Keratinocyte (primary cell): ENCODE data around the gene IGHMBP2. TPM values are rescaled to one million over a fixed set of nuclear protein-coding genes. Genes with fewer than 3 reads are reported as not detected.

ENCODE experiments used
- DNase-seq: peaks from one replicate; pipeline ENCODE4 v3.0.0-alpha.2; 2011; ENCODE audit warnings: low read depth, missing footprints, low spot score
- FAIRE-seq: peaks from 2 replicates; lab custom pipeline; 2011; peaks lifted over from hg19 to GRCh38; lab: Jason Lieb, UNC
- H2AFZ ChIP-seq: 2 replicates; pipeline ENCODE4 v1.6.0; 2012; ENCODE audit warnings: low read length, control low read depth, inconsistent platforms; ENCODE audit not compliant: control insufficient read depth
- H3K27ac ChIP-seq: 2 replicates; pipeline ENCODE4 v1.5.1; 2011; ENCODE audit warnings: low read length; ENCODE audit not compliant: control insufficient read depth, insufficient read depth
- H3K27me3 ChIP-seq: 3 replicates; pipeline ENCODE4 v1.6.0; 2011; ENCODE audit warnings: low read length; ENCODE audit not compliant: control insufficient read depth, insufficient read depth; ENCODE audit errors: extremely low read depth
- H3K36me3 ChIP-seq, 2 experiments: 2 replicates in 1 of 2; 3 replicates in 1 of 2; pipeline ENCODE4 v1.5.1; 2011; ENCODE audit warnings: low read length in 2 of 2, mild to moderate bottlenecking in 1 of 2; ENCODE audit not compliant: control insufficient read depth in 2 of 2, insufficient read depth in 2 of 2; ENCODE audit errors: extremely low read depth in 1 of 2
- H3K4me1 ChIP-seq: 3 replicates; pipeline ENCODE4 v1.5.1; 2011; ENCODE audit warnings: low read length; ENCODE audit not compliant: control insufficient read depth, insufficient read depth; ENCODE audit errors: extremely low read depth
- H3K4me2 ChIP-seq: 3 replicates; pipeline ENCODE4 v1.6.0; 2011; ENCODE audit warnings: low read depth, low read length; ENCODE audit not compliant: control insufficient read depth, insufficient read depth; ENCODE audit errors: extremely low read depth
- H3K4me3 ChIP-seq, 3 experiments: fragments of 200-600 bp in 1 of 3; sonication (generic) in 1 of 3; 2 replicates in 2 of 3; 3 replicates in 1 of 3; pipeline ENCODE4 v1.5.1; 2011 to 2016; ENCODE audit warnings: low read length in 3 of 3, mild to moderate bottlenecking in 3 of 3, control low read depth in 2 of 3, inconsistent platforms in 1 of 3, low read depth in 1 of 3, mixed read lengths in 1 of 3, mixed run types in 1 of 3, moderate library complexity in 1 of 3; ENCODE audit not compliant: control insufficient read depth in 2 of 3, insufficient read depth in 2 of 3; ENCODE audit errors: extremely low read depth in 1 of 3
- H3K79me2 ChIP-seq: 2 replicates; pipeline ENCODE4 v1.6.0; 2012; ENCODE audit warnings: low read length; ENCODE audit not compliant: control insufficient read depth, insufficient read depth
- H3K9ac ChIP-seq: 3 replicates; pipeline ENCODE4 v1.6.0; 2011; ENCODE audit warnings: low read length; ENCODE audit not compliant: control insufficient read depth, insufficient read depth; ENCODE audit errors: extremely low read depth
- H3K9me1 ChIP-seq: 3 replicates; pipeline ENCODE4 v1.6.0; 2011; ENCODE audit warnings: low read length; ENCODE audit not compliant: control insufficient read depth, insufficient read depth; ENCODE audit errors: extremely low read depth
- H3K9me3 ChIP-seq: 2 replicates; pipeline ENCODE4 v1.5.1; 2012; ENCODE audit warnings: low read depth, low read length; ENCODE audit not compliant: control insufficient read depth
- H4K20me1 ChIP-seq: 3 replicates; pipeline ENCODE4 v1.6.0; 2011; ENCODE audit warnings: low read length; ENCODE audit not compliant: control insufficient read depth, insufficient read depth; ENCODE audit errors: extremely low read depth
- CTCF ChIP-seq, 3 experiments: IDR thresholded peaks in 1 of 3; conservative IDR thresholded peaks in 1 of 3; optimal IDR thresholded peaks in 1 of 3; 2 replicates in 2 of 3; 3 replicates in 1 of 3; pipeline versions ENCODE3 to v1.5.1; 2011; ENCODE audit warnings: low read length in 3 of 3, mild to moderate bottlenecking in 3 of 3, moderate library complexity in 2 of 3, control low read depth in 1 of 3, inconsistent platforms in 1 of 3; ENCODE audit not compliant: insufficient read depth in 2 of 3; ENCODE audit errors: extremely low read depth in 1 of 3
- EZH2 ChIP-seq: IDR thresholded peaks from one replicate; pipeline ENCODE4 v1.6.1; 2012; ENCODE audit warnings: inconsistent platforms, mild to moderate bottlenecking, low read length, moderate library complexity
- dilution Hi-C: fragments of 300-500 bp; cut with MboI; formaldehyde crosslinking; loops from one replicate; pipeline ENCODE4 v1.7.0; 2020; ENCODE audit warnings: low sequenced_read_pairs; ENCODE audit not compliant: extremely low pct_ligation_motif_present
- polyA plus RNA-seq, 5 experiments: library from polyadenylated mRNA; depleted of rRNA in 3 of 5; stranded (reverse) in 3 of 5; stranded (forward) in 1 of 5; unstranded in 1 of 5; fragments of >200 nt; gene quantifications; 1 replicate in 1 of 5; 2 replicates in 3 of 5; 3 replicates in 1 of 5; pipeline versions ENCODE4 v1.2.1 to v1.2.3, GENCODE V29; 2011 to 2012; ENCODE audit warnings: missing spikeins in 2 of 5, low read depth in 1 of 5, low replicate concordance in 1 of 5

IGHMBP2 gene
- polyA plus RNA-seq, 1 donor (not counting 4 experiments of a cell fraction or from before 2014, with no cell fraction given): 10.0 TPM

GRCh38 chr11:68927280-68928135, 23.8 kb downstream of the IGHMBP2 start:
- TF ChIP-seq CTCF (optimal IDR thresholded peaks at IDR 0.05 in 1 of 3, IDR thresholded peaks at IDR 0.05 in 1 of 3, conservative IDR thresholded peaks at IDR 0.05 in 1 of 3; ENCODE audit: extremely low read depth in 1 of 3, insufficient read depth in 2 of 3, low read length in 3 of 3): no peak
- TF ChIP-seq EZH2: no peak
- H2AFZ ChIP-seq: no peak overlapping the region
- no peak overlapping the region for H3K9ac ChIP-seq
- no peaks in the 10 kb centered on the region for H3K79me2 ChIP-seq
- no peak for DNase-seq
- no peaks in the 10 kb centered on the region for H4K20me1 ChIP-seq
- dilution Hi-C loops: no loop called here
- no peak overlapping the region for H3K4me3 ChIP-seq
- H3K27ac ChIP-seq: no peak overlapping the region
- peaks cover 5% of the 10 kb centered on the region for H3K9me3 ChIP-seq
- no peaks in the 10 kb centered on the region for H3K9me1 ChIP-seq
- H3K27me3 ChIP-seq: no peaks in the 10 kb centered on the region
- H3K4me2 ChIP-seq: no peak overlapping the region
- H3K36me3 ChIP-seq: peaks cover 16 to 21% of the 10 kb centered on the region in 2 experiments
- no peaks in the 10 kb centered on the region for H3K4me1 ChIP-seq
- FAIRE-seq: no peak

GRCh38 chr11:68928136-68928880, 24.6 kb downstream of the IGHMBP2 start:
- H3K9me3 ChIP-seq: peaks cover 5% of the 10 kb centered on the region
- no peak for FAIRE-seq
- DNase-seq: no peak
- H3K4me3 ChIP-seq: no peak overlapping the region
- peaks cover 16 to 24% of the 10 kb centered on the region in 2 experiments for H3K36me3 ChIP-seq
- no peaks in the 10 kb centered on the region for H4K20me1 ChIP-seq
- H2AFZ ChIP-seq: no peak overlapping the region
- dilution Hi-C loops: no loop called here
- H3K4me1 ChIP-seq: no peaks in the 10 kb centered on the region
- no peaks in the 10 kb centered on the region for H3K9me1 ChIP-seq
- TF ChIP-seq EZH2 (no peak), CTCF (optimal IDR thresholded peaks at IDR 0.05 in 1 of 3, IDR thresholded peaks at IDR 0.05 in 1 of 3, conservative IDR thresholded peaks at IDR 0.05 in 1 of 3; ENCODE audit: extremely low read depth in 1 of 3, insufficient read depth in 2 of 3, low read length in 3 of 3) (no peak)
- no peak overlapping the region for H3K27ac ChIP-seq
- no peaks in the 10 kb centered on the region for H3K79me2 ChIP-seq
- no peaks in the 10 kb centered on the region for H3K27me3 ChIP-seq
- no peak overlapping the region for H3K4me2 ChIP-seq
- no peak overlapping the region for H3K9ac ChIP-seq
